Ishikawa (cell line): Measurements from ENCODE around the gene WDR62.

Source experiments
- CEBPB ChIP-seq: IDR thresholded peaks from 2 replicates; pipeline ENCODE4 v1.6.1; 2012
- TAF1 ChIP-seq: IDR thresholded peaks from 2 replicates; pipeline ENCODE4 v1.6.1; 2012; ENCODE audit warnings: low read depth, mild to moderate bottlenecking

DNA sequence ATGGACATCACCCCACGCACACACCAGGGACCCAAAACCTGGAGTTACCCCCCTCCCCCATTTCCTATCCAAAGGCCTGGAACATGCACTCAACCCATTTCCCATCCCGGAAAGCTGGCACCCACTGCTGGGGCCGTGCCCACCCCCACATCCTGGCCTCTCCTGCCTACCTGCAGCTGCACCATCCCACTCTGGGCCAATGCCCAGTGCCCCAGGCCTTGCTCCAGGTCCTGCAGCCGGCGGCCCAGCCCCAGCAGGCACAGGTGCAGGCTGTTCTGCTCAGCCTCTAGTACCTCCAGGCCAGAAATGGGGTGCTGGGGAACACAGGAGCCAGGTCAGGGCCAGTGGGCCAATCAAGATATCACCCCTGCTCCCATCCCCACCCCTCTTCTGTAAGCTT lies 47.7 kb upstream of the WDR62 start:
- no peak for TF ChIP-seq TAF1
- no peak for TF ChIP-seq CEBPB
